ENCODE measurements around the gene STK36. TPM values are rescaled to one million over a fixed set of nuclear protein-coding genes. Genes with fewer than 3 reads are reported as not detected.
A peak's percentile ranks its signal among the peaks of the same experiment; 100 is the strongest.
"Not testable (repeated sequence)": the region's sequence is repeated elsewhere in the genome, so short reads cannot be mapped to it uniquely, and the experiment has no call there.

Gene STK36
- polyA plus RNA-seq, 1 experiment: 53.1 TPM

- no peak for TF ChIP-seq CTCF (IDR thresholded peaks at IDR 0.05; ENCODE audit: low read depth, low read length)
- no peak for DNase-seq (ENCODE audit: low read depth, low spot score)
- Histone ChIP-seq H3K27me3 (ENCODE audit: control insufficient read depth, insufficient read depth, low read length) (no peaks in the 10 kb centered on the region), H3K4me3 (ENCODE audit: low read depth, low read length) (peak overlapping the region; percentile 95), H3K9me3 (ENCODE audit: control insufficient read depth, insufficient read depth, low read length) (no peaks in the 10 kb centered on the region; the same call in 1 of the 2 replicates), H3K27ac (ENCODE audit: low read depth, low read length) (peak overlapping the region; percentile 77)
- POLR2A ChIA-PET: interaction anchor here (1.6 to 2.1 kb wide), 2 partner anchors 12 to 16 kb away, joined by 7 to 24 read pairs; partner anchors contain the start of genes BCS1L and ZNF142
- CTCF ChIA-PET: interaction anchor here (0.7 to 5.5 kb wide), 8 partner anchors 9 to 177 kb away, joined by 3 to 49 read pairs (median 6); partner anchors contain the start of genes BCS1L and ZNF142
These were observed 711 bp upstream of the STK36 start for GRCh38 chr2:218671097-218671653.

- TF ChIP-seq CTCF (IDR thresholded peaks at IDR 0.05; ENCODE audit: low read depth, low read length): no peak
- CTCF ChIA-PET: interaction anchor here (2.0 kb wide), 1 partner anchor 8 kb away, joined by 7 read pairs; no protein-coding TSS in a partner anchor
- no peak for DNase-seq (ENCODE audit: low read depth, low spot score)
- Histone ChIP-seq H3K9me3 (ENCODE audit: control insufficient read depth, insufficient read depth, low read length) (no peaks in the 10 kb centered on the region), H3K27me3 (ENCODE audit: control insufficient read depth, insufficient read depth, low read length) (no peaks in the 10 kb centered on the region), H3K4me3 (ENCODE audit: low read depth, low read length) (no peak overlapping the region), H3K27ac (ENCODE audit: low read depth, low read length) (no peak overlapping the region)
- POLR2A ChIA-PET: no interaction called here
These were observed 7.2 kb downstream of the STK36 start for GRCh38 chr2:218679119-218679518.

DNA sequence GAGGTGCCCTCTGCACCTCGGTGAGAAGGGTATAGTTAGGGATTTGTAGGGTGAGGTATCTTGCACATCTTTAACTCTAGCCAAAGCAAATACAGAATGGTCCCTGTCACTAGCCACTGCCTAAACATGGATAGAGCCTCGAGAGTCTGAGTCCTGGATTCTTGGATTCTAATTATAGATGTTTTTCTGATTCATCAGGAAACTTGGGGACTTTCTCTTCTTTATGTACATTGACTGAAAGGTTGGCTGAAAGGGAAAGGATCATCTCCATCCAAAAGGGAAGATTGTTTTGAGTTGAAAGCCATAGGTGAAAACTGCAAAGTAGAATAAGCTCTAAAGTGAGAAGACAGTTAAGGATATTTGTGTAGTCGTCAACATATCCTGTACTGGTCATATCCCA is 8.2 kb downstream of the STK36 start:
- TF ChIP-seq CTCF (IDR thresholded peaks at IDR 0.05; ENCODE audit: low read depth, low read length): no peak
- DNase-seq (ENCODE audit: low read depth, low spot score): no peak
- Histone ChIP-seq H3K27me3 (ENCODE audit: control insufficient read depth, insufficient read depth, low read length) (no peaks in the 10 kb centered on the region), H3K4me3 (ENCODE audit: low read depth, low read length) (no peak overlapping the region), H3K9me3 (ENCODE audit: control insufficient read depth, insufficient read depth, low read length) (no peaks in the 10 kb centered on the region), H3K27ac (ENCODE audit: low read depth, low read length) (no peak overlapping the region)
- ChIA-PET CTCF (interaction anchor here (1.0 to 1.4 kb wide), 2 partner anchors 9 to 30 kb away, joined by 3 to 4 read pairs; partner anchors contain the start of gene TTLL4), POLR2A (no interaction called here)

- peak; percentile 97 for TF ChIP-seq CTCF (IDR thresholded peaks at IDR 0.05; ENCODE audit: low read depth, low read length)
- ChIA-PET POLR2A (interaction anchor here (0.8 to 1.2 kb wide), 4 partner anchors 10 to 28 kb away, joined by 3 to 7 read pairs (median 4); partner anchors contain the start of genes BCS1L, RNF25, STK36 and TTLL4), CTCF (interaction anchor here (0.6 to 4.1 kb wide), 34 partner anchors 9 to 189 kb away, joined by 3 to 94 read pairs (median 4); partner anchors contain the start of genes BCS1L, PLCD4, RNF25 and STK36)
- H3K27ac ChIP-seq (ENCODE audit: low read depth, low read length); H3K4me3 ChIP-seq (ENCODE audit: low read depth, low read length); H3K27me3 ChIP-seq (ENCODE audit: control insufficient read depth, insufficient read depth, low read length); H3K9me3 ChIP-seq (ENCODE audit: control insufficient read depth, insufficient read depth, low read length): not testable (repeated sequence)
- peak; percentile 55 for DNase-seq (ENCODE audit: low read depth, low spot score)
These were observed 15.6 kb downstream of the STK36 start for GRCh38 chr2:218687400-218688060.

GRCh38 chr2:218691234-218691633 is 19.3 kb downstream of the STK36 start:
- CTCF ChIA-PET: interaction anchor here (1.2 to 2.7 kb wide), 2 partner anchors 19 to 156 kb away, joined by 3 to 13 read pairs; partner anchors contain the start of gene TTLL4
- POLR2A ChIA-PET: no interaction called here
- peak; percentile 10 for DNase-seq (ENCODE audit: low read depth, low spot score)
- Histone ChIP-seq H3K4me3 (ENCODE audit: low read depth, low read length) (no peak overlapping the region), H3K9me3 (ENCODE audit: control insufficient read depth, insufficient read depth, low read length) (no peaks in the 10 kb centered on the region), H3K27ac (ENCODE audit: low read depth, low read length) (no peak overlapping the region), H3K27me3 (ENCODE audit: control insufficient read depth, insufficient read depth, low read length) (no peaks in the 10 kb centered on the region)
- TF ChIP-seq CTCF (IDR thresholded peaks at IDR 0.05; ENCODE audit: low read depth, low read length): no peak

All from AG04450 (cell line).